ENCODE data around the gene SLC22A3.
"Not testable (repeated sequence)": the region's sequence is repeated elsewhere in the genome, so short reads cannot be mapped to it uniquely, and the experiment has no call there.

The SLC22A3 gene

GRCh38 chr6:160450849-160451248, 102.7 kb downstream of the SLC22A3 start:
- no peak for DNase-seq

- no peak for DNase-seq
Measured at GRCh38 chr6:160454303-160454702, 106.1 kb downstream of the SLC22A3 start.

GRCh38 chr6:160455081-160455480, 106.9 kb downstream of the SLC22A3 start:
- DNase-seq = no peak

GRCh38 chr6:160455541-160456213, 107.5 kb downstream of the SLC22A3 start:
- DNase-seq = peak; percentile 73

GRCh38 chr6:160456214-160456546, 108.0 kb downstream of the SLC22A3 start:
- no peak for DNase-seq

- DNase-seq = peak; percentile 39
Measured at GRCh38 chr6:160457823-160458222, 109.6 kb downstream of the SLC22A3 start.

- no peak for DNase-seq
Measured at GRCh38 chr6:160461641-160462040, 113.5 kb downstream of the SLC22A3 start.

- DNase-seq = peak; percentile 59
Measured at GRCh38 chr6:160462116-160462515, 113.9 kb downstream of the SLC22A3 start.

- DNase-seq = peak; percentile 79
Measured at GRCh38 chr6:160462551-160463109, 114.5 kb downstream of the SLC22A3 start.

GRCh38 chr6:160464744-160465143, 116.6 kb downstream of the SLC22A3 start:
- DNase-seq = no peak

- not testable (repeated sequence) for DNase-seq
Measured at GRCh38 chr6:160467261-160467871, 119.2 kb downstream of the SLC22A3 start.

- no peak for DNase-seq
Measured at GRCh38 chr6:160469153-160469552, 121.0 kb downstream of the SLC22A3 start.

GRCh38 chr6:160476056-160476455, 127.9 kb downstream of the SLC22A3 start:
- not testable (repeated sequence) for DNase-seq

GRCh38 chr6:160477072-160477471, 128.9 kb downstream of the SLC22A3 start:
- not testable (repeated sequence) for DNase-seq

- no peak for DNase-seq
Measured at GRCh38 chr6:160477901-160478300, 129.7 kb downstream of the SLC22A3 start.

GRCh38 chr6:160487116-160487515, 138.9 kb downstream of the SLC22A3 start:
- DNase-seq = no peak

- no peak for DNase-seq
Measured at GRCh38 chr6:160489091-160489490, 140.9 kb downstream of the SLC22A3 start.

GRCh38 chr6:160494576-160494975, 146.4 kb downstream of the SLC22A3 start:
- DNase-seq = no peak

- no peak for DNase-seq
Measured at GRCh38 chr6:160500639-160501038, 152.5 kb downstream of the SLC22A3 start.

Data from OCI-M1 (cell line).